T-helper 9 cell (primary cell): ENCODE results near the gene EXOC5.
"Not testable (repeated sequence)": the region's sequence is repeated elsewhere in the genome, so short reads cannot be mapped to it uniquely, and the experiment has no call there.

Experiments
- DNase-seq: peaks from one replicate; pipeline ENCODE4 v3.0.0-alpha.2; 2020

Gene EXOC5

GRCh38 chr14:57258221-57258620 lies 10.5 kb downstream of the EXOC5 start:
- not testable (repeated sequence) for DNase-seq

- no peak for DNase-seq
Measured at GRCh38 chr14:57254884-57255283, 13.8 kb downstream of the EXOC5 start.

- DNase-seq, result no peak
Measured at GRCh38 chr14:57246933-57247657, 21.6 kb downstream of the EXOC5 start.

GRCh38 chr14:57245941-57246340 lies 22.8 kb downstream of the EXOC5 start:
- DNase-seq, result no peak

GRCh38 chr14:57244106-57244505 lies 24.6 kb downstream of the EXOC5 start:
- DNase-seq, result no peak

- no peak for DNase-seq
Measured at GRCh38 chr14:57243320-57243719, 25.4 kb downstream of the EXOC5 start.

- DNase-seq, result not testable (repeated sequence)
Measured at GRCh38 chr14:57240115-57240514, 28.6 kb downstream of the EXOC5 start.

GRCh38 chr14:57232006-57232405 lies 36.7 kb downstream of the EXOC5 start:
- DNase-seq, result no peak

GRCh38 chr14:57228320-57228719 lies 40.4 kb downstream of the EXOC5 start:
- DNase-seq, result not testable (repeated sequence)

- no peak for DNase-seq
Measured at GRCh38 chr14:57227083-57227482, 41.6 kb downstream of the EXOC5 start.

GRCh38 chr14:57221931-57222330 lies 46.8 kb downstream of the EXOC5 start:
- DNase-seq, result no peak

- DNase-seq, result no peak
Measured at GRCh38 chr14:57212919-57213318, 55.8 kb downstream of the EXOC5 start.

GRCh38 chr14:57209561-57209960 lies 59.1 kb downstream of the EXOC5 start:
- DNase-seq, result no peak

- DNase-seq, result no peak
Measured at GRCh38 chr14:57205938-57206337, 62.8 kb downstream of the EXOC5 start.

GRCh38 chr14:57202672-57203071 lies 66.0 kb downstream of the EXOC5 start:
- not testable (repeated sequence) for DNase-seq

- DNase-seq, result no peak
Measured at GRCh38 chr14:57199921-57200320, 68.8 kb downstream of the EXOC5 start.

- DNase-seq, result no peak
Measured at GRCh38 chr14:57189070-57189469, 79.6 kb downstream of the EXOC5 start.

GRCh38 chr14:57182760-57183503 lies 85.8 kb downstream of the EXOC5 start:
- DNase-seq, result no peak

GRCh38 chr14:57179273-57179672 lies 89.4 kb downstream of the EXOC5 start:
- no peak for DNase-seq

- no peak for DNase-seq
Measured at GRCh38 chr14:57174466-57174865, 94.2 kb downstream of the EXOC5 start.

- DNase-seq, result no peak
Measured at GRCh38 chr14:57171903-57172302, 96.8 kb downstream of the EXOC5 start.

GRCh38 chr14:57171363-57171762 lies 97.3 kb downstream of the EXOC5 start:
- DNase-seq, result no peak

GRCh38 chr14:57169901-57170300 lies 98.8 kb downstream of the EXOC5 start:
- DNase-seq, result no peak

GRCh38 chr14:57168138-57168679 lies 100.5 kb downstream of the EXOC5 start:
- no peak for DNase-seq
